Measurements from ENCODE around the gene ZNF574. TPM values are rescaled to one million over a fixed set of nuclear protein-coding genes. Genes with fewer than 3 reads are reported as not detected.

The ZNF574 gene
- total RNA-seq, 1 experiment from 2014 or later: 15.7 TPM

DNA sequence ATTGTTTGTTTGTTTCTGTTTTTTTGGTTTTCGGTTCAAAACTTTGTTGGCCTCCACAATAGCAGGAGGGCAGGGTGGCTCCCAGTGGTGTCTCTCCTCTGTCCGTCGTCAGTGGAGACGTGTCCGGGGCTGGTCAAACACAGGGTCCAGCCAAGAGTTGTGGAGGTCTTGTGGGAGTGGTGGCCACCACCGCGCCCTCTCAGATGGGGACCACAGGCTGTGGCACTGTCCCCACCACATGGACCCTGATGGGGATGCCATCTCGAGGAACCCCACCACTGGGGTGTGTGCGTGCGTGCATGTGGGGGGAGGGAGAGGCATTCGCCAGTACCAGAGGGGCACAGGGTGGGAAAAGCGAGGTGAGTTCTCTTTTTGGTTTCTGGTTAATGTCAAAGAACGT lies 13.8 kb downstream of the ZNF574 start:
- Histone ChIP-seq H3K27me3 (ENCODE audit: control insufficient read depth, insufficient read depth, low read length) (no peaks in the 10 kb centered on the region), H3K9me3 (ENCODE audit: control insufficient read depth, insufficient read depth, low read depth, low read length) (no peaks in the 10 kb centered on the region), H3K36me3 (ENCODE audit: control insufficient read depth, insufficient read depth, low read length) (no peaks in the 10 kb centered on the region), H3K27ac (ENCODE audit: low read length) (no peak overlapping the region), H3K4me3 (ENCODE audit: low read depth in 2 of 2, low read length in 2 of 2) (no peak overlapping the region), H3K4me1 (ENCODE audit: control insufficient read depth, insufficient read depth, low read length) (peaks cover 3% of the 10 kb centered on the region; the same call in 1 of the 2 replicates)
- intact Hi-C loops (cut with micrococcal nuclease; ENCODE audit: unreplicated experiment): no loop called here
- ATAC-seq: no peak
- BruUV-seq (replicated peaks): no TSS peak
- TF ChIP-seq, protein P1, sequence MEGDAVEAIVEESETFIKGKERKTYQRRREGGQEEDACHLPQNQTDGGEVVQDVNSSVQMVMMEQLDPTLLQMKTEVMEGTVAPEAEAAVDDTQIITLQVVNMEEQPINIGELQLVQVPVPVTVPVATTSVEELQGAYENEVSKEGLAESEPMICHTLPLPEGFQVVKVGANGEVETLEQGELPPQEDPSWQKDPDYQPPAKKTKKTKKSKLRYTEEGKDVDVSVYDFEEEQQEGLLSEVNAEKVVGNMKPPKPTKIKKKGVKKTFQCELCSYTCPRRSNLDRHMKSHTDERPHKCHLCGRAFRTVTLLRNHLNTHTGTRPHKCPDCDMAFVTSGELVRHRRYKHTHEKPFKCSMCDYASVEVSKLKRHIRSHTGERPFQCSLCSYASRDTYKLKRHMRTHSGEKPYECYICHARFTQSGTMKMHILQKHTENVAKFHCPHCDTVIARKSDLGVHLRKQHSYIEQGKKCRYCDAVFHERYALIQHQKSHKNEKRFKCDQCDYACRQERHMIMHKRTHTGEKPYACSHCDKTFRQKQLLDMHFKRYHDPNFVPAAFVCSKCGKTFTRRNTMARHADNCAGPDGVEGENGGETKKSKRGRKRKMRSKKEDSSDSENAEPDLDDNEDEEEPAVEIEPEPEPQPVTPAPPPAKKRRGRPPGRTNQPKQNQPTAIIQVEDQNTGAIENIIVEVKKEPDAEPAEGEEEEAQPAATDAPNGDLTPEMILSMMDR (IDR thresholded peaks at IDR 0.05): no peak
- TF ChIP-seq, protein P2, sequence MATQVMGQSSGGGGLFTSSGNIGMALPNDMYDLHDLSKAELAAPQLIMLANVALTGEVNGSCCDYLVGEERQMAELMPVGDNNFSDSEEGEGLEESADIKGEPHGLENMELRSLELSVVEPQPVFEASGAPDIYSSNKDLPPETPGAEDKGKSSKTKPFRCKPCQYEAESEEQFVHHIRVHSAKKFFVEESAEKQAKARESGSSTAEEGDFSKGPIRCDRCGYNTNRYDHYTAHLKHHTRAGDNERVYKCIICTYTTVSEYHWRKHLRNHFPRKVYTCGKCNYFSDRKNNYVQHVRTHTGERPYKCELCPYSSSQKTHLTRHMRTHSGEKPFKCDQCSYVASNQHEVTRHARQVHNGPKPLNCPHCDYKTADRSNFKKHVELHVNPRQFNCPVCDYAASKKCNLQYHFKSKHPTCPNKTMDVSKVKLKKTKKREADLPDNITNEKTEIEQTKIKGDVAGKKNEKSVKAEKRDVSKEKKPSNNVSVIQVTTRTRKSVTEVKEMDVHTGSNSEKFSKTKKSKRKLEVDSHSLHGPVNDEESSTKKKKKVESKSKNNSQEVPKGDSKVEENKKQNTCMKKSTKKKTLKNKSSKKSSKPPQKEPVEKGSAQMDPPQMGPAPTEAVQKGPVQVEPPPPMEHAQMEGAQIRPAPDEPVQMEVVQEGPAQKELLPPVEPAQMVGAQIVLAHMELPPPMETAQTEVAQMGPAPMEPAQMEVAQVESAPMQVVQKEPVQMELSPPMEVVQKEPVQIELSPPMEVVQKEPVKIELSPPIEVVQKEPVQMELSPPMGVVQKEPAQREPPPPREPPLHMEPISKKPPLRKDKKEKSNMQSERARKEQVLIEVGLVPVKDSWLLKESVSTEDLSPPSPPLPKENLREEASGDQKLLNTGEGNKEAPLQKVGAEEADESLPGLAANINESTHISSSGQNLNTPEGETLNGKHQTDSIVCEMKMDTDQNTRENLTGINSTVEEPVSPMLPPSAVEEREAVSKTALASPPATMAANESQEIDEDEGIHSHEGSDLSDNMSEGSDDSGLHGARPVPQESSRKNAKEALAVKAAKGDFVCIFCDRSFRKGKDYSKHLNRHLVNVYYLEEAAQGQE (IDR thresholded peaks at IDR 0.05; ENCODE audit: insufficient read depth in 1 of 2, low read depth in 2 of 2, low read length in 1 of 2): no peak
- TF ChIP-seq TCF7L2 (IDR thresholded peaks at IDR 0.05; ENCODE audit: low read depth, low read length) (no peak), SIN3A (IDR thresholded peaks at IDR 0.05; ENCODE audit: borderline replicate concordance, insufficient read depth, low read depth, low read length) (no peak), POLR2AphosphoS5 (IDR thresholded peaks at IDR 0.05; ENCODE audit: low read depth, low read length) (no peak)
- CTCF ChIA-PET: interaction anchor here (1.0 kb wide), 1 partner anchor 87 kb away, joined by 3 read pairs; no protein-coding TSS in a partner anchor
- POLR2A ChIA-PET: interaction anchor here (0.5 kb wide), 1 partner anchor 169 kb away, joined by 9 read pairs; no protein-coding TSS in a partner anchor
- DNase-seq (ENCODE audit: low read depth, low spot score): no peak
- in situ Hi-C loops (cut with HindIII; ENCODE audit: low pct_unique_long_range_greater_than_20kb, low sequenced_read_pairs): no loop called here

DNA sequence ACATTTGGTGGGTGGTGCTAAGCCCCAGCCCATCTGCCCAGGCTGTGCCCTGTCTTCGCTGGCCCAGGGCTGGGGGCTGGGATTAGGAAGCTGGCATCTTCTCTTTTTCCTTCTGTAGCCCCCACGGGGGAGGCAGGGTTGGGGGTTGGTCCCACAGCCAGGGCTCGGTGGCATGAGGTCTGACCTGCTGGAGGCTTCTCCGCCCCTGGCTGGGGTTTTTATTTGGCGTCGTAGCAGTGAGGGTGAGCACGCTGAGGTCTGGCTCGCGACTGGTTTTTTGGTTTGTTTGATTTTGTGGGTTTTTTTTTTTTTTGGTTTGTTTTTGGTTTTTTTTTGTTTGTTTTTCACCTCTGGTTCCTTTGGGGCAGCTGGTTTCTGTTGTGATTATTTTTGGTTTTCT lies 14.7 kb downstream of the ZNF574 start:
- CTCF ChIA-PET: interaction anchor here (0.7 kb wide), 1 partner anchor 646 kb away, joined by 7 read pairs; no protein-coding TSS in a partner anchor
- Histone ChIP-seq H3K4me1 (ENCODE audit: control insufficient read depth, insufficient read depth, low read length) (peaks cover 3% of the 10 kb centered on the region; the same call in 1 of the 2 replicates), H3K9me3 (ENCODE audit: control insufficient read depth, insufficient read depth, low read depth, low read length) (no peaks in the 10 kb centered on the region), H3K27me3 (ENCODE audit: control insufficient read depth, insufficient read depth, low read length) (no peaks in the 10 kb centered on the region), H3K27ac (ENCODE audit: low read length) (no peak overlapping the region), H3K4me3 (ENCODE audit: low read depth in 2 of 2, low read length in 2 of 2) (no peak overlapping the region), H3K36me3 (ENCODE audit: control insufficient read depth, insufficient read depth, low read length) (no peaks in the 10 kb centered on the region)
- POLR2A ChIA-PET: no interaction called here
- intact Hi-C loops (cut with micrococcal nuclease; ENCODE audit: unreplicated experiment): no loop called here
- ATAC-seq: no peak
- DNase-seq (ENCODE audit: low read depth, low spot score): no peak
- no peak for TF ChIP-seq TCF7L2 (IDR thresholded peaks at IDR 0.05; ENCODE audit: low read depth, low read length)
- no TSS peak for BruUV-seq (replicated peaks)
- in situ Hi-C loops (cut with HindIII; ENCODE audit: low pct_unique_long_range_greater_than_20kb, low sequenced_read_pairs): no loop called here

DNA sequence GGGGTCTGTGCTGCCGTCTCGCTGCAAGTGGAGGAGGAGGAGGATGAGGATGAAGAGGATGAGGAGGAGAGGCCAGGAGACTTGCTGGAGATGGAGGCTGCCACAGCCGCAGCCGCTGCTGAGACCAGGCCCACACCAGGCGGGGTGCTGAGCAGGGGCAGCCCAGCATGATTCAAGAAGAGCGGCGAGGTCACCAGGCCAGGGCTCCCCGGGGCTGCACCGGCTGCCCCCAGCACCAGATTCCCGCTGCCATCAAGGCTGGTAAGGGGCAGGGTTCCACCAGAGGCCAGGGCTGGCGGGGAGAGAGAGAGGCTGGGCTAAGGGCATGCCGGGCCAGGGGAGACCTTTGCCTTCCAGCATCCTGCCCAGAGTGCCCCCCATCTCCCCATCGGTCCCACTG lies 15.3 kb downstream of the ZNF574 start:
- CTCF ChIA-PET: no interaction called here
- H3K9me3 ChIP-seq (ENCODE audit: control insufficient read depth, insufficient read depth, low read depth, low read length): no peaks in the 10 kb centered on the region
- no TSS peak for BruUV-seq (replicated peaks)
- no peaks in the 10 kb centered on the region for H3K36me3 ChIP-seq (ENCODE audit: control insufficient read depth, insufficient read depth, low read length)
- no peak for DNase-seq (ENCODE audit: low read depth, low spot score)
- TF ChIP-seq POLR2AphosphoS5 (IDR thresholded peaks at IDR 0.05; ENCODE audit: low read depth, low read length) (no peak), SIN3A (IDR thresholded peaks at IDR 0.05; ENCODE audit: borderline replicate concordance, insufficient read depth, low read depth, low read length) (no peak), TCF7L2 (IDR thresholded peaks at IDR 0.05; ENCODE audit: low read depth, low read length) (no peak)
- TF ChIP-seq, protein P1 (IDR thresholded peaks at IDR 0.05): no peak
- TF ChIP-seq, protein P2 (IDR thresholded peaks at IDR 0.05; ENCODE audit: insufficient read depth in 1 of 2, low read depth in 2 of 2, low read length in 1 of 2): no peak
- H3K27ac ChIP-seq (ENCODE audit: low read length): no peak overlapping the region
- POLR2A ChIA-PET: no interaction called here
- intact Hi-C loops (cut with micrococcal nuclease; ENCODE audit: unreplicated experiment): no loop called here
- ATAC-seq: no peak; the same call in 1 of the 2 replicates
- in situ Hi-C loops (cut with HindIII; ENCODE audit: low pct_unique_long_range_greater_than_20kb, low sequenced_read_pairs): no loop called here
- peaks cover 3% of the 10 kb centered on the region; the same call in 1 of the 2 replicates for H3K4me1 ChIP-seq (ENCODE audit: control insufficient read depth, insufficient read depth, low read length)
- no peaks in the 10 kb centered on the region for H3K27me3 ChIP-seq (ENCODE audit: control insufficient read depth, insufficient read depth, low read length)
- no peak overlapping the region for H3K4me3 ChIP-seq (ENCODE audit: low read depth in 2 of 2, low read length in 2 of 2)
